Spleen (tissue), 7 donors: Measurements from ENCODE around the gene KLB.

Experiments
- CTCF ChIP-seq, 11 experiments: fragments of 200-600 bp in 7 of 11; fragments of 450-650 bp in 4 of 11; sonication (generic) in 4 of 11; IDR thresholded peaks in 8 of 11; conservative IDR thresholded peaks in 3 of 11; 1 replicate in 7 of 11; 2 replicates in 4 of 11; pipeline versions ENCODE4 v1.4.0 to v1.8.0; 2016 to 2021; ENCODE audit warnings: antibody characterized with exemption in 11 of 11, inconsistent platforms in 4 of 11, mild to moderate bottlenecking in 1 of 11
- POLR2AphosphoS5 ChIP-seq, 3 donors: sonication (generic); formaldehyde crosslinking; IDR thresholded peaks; one replicate each; pipeline ENCODE4 v1.5.1; 2017; ENCODE audit warnings: antibody characterized with exemption in 3 of 3
- donor health status: DM: no; HTN: no; CAD: no; lungs with moderate emphysema.
- donor health status: DM: no; HTN: no; CAD: no.
- donor health status: DM: no; HTN: no; CAD: no.

DNA sequence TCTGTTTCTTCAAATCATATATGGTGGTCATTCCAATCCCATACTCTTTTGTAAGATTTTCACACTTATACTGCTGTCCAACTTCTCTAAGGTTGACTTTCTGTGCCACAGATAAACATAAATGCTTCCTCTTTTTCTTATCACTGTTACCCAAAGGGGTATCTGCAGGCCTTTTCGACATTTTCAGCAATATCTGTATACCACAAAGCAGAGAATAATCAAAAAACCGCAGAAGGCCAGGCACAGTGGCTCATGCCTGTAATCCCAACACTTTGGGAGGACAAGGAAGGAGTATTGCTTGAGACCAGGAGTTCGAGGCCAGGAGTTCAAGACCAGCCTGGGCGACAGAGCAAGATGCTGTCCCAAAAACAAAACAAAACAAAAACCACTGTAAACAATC, 37.4 kb upstream of the KLB start:
- TF ChIP-seq POLR2AphosphoS5 (IDR thresholded peaks at IDR 0.05), result no peak
- no peak for TF ChIP-seq CTCF (IDR thresholded peaks at IDR 0.05 in 8 of 11, conservative IDR thresholded peaks at IDR 0.05 in 3 of 11)
